ENCODE data around the gene MMP2. TPM values are rescaled to one million over a fixed set of nuclear protein-coding genes. Genes with fewer than 3 reads are reported as not detected.

MMP2 gene
- total RNA-seq, 1 experiment from 2014 or later: 1.5 TPM

- TF ChIP-seq YY1 (IDR thresholded peaks at IDR 0.05; ENCODE audit: extremely low read depth, insufficient replicate concordance, low read depth, low read length): no peak
- TF ChIP-seq ZNF274 (IDR thresholded peaks at IDR 0.05; ENCODE audit: low read depth, low read length): no peak
These were observed 1.2 kb downstream of the MMP2 start (continued) for GRCh38 chr16:55480228-55480655.

- ATAC-seq (no peak), DNase-seq (ENCODE audit: low read depth, low spot score) (no peak)
- Histone ChIP-seq H4K20me1 (ENCODE audit: insufficient read depth) (no peaks in the 10 kb centered on the region), H3K9me3 (ENCODE audit: control insufficient read depth in 1 of 2, insufficient read depth in 1 of 2, low read depth in 1 of 2, low read length in 2 of 2) (no peaks in the 10 kb centered on the region), H3K27me3 (ENCODE audit: insufficient read depth, low read length) (no peaks in the 10 kb centered on the region), H3K27ac (ENCODE audit: low read depth, low read length) (no peak overlapping the region), H3K9ac (ENCODE audit: low read length) (no peak overlapping the region), H3K4me3 (replicated peaks in 1 of 2; ENCODE audit: low read depth in 1 of 2, low read length in 2 of 2) (no peak overlapping the region), H2AFZ (ENCODE audit: low read depth, low read length, poor library complexity, severe bottlenecking) (no peak overlapping the region), H3K4me2 (ENCODE audit: low read length) (no peak overlapping the region), H3K9me2 (ENCODE audit: insufficient read depth) (no peaks in the 10 kb centered on the region), H3K79me2 (ENCODE audit: insufficient read depth, low read length) (no peaks in the 10 kb centered on the region), H3K36me3 (ENCODE audit: control insufficient read depth in 1 of 2, insufficient read depth in 2 of 2, low read length in 2 of 2) (no peaks in the 10 kb centered on the region), H3K4me1 (ENCODE audit: control insufficient read depth in 1 of 2, insufficient read depth in 2 of 2, low read length in 2 of 2) (no peaks in the 10 kb centered on the region)
- BruUV-seq (replicated peaks): no TSS peak
- intact Hi-C loops (cut with micrococcal nuclease): no loop called here
- TF ChIP-seq ELF1 (IDR thresholded peaks at IDR 0.05; ENCODE audit: borderline replicate concordance, low read depth) (no peak), CBX3 (IDR thresholded peaks at IDR 0.05; ENCODE audit: low read depth) (no peak), YY1 (IDR thresholded peaks at IDR 0.05; ENCODE audit: extremely low read depth, insufficient replicate concordance, low read depth, low read length) (no peak), SRF (IDR thresholded peaks at IDR 0.05; ENCODE audit: low read depth) (no peak), SP1 (IDR thresholded peaks at IDR 0.05; ENCODE audit: low read depth) (no peak), ATF3 (IDR thresholded peaks at IDR 0.05) (no peak), JUND (IDR thresholded peaks at IDR 0.05) (no peak), ZBTB33 (IDR thresholded peaks at IDR 0.05; ENCODE audit: extremely low read depth, insufficient replicate concordance, low read length) (no peak), EZH2phosphoT487 (IDR thresholded peaks at IDR 0.05; ENCODE audit: borderline replicate concordance) (no peak), EGR1 (IDR thresholded peaks at IDR 0.05; ENCODE audit: low read depth) (no peak), CEBPB (IDR thresholded peaks at IDR 0.05; ENCODE audit: low read depth) (no peak), RAD21 (IDR thresholded peaks at IDR 0.05; ENCODE audit: low read depth) (no peak), POLR2A (IDR thresholded peaks at IDR 0.05; ENCODE audit: borderline replicate concordance, extremely low read depth, insufficient read depth, insufficient read length) (no peak), ZFX (IDR thresholded peaks at IDR 0.05) (no peak), CTCF (IDR thresholded peaks at IDR 0.05 in 2 of 3, conservative IDR thresholded peaks at IDR 0.05 in 1 of 3; ENCODE audit: borderline replicate concordance in 1 of 3, insufficient read depth in 1 of 3, low read depth in 2 of 3, low read length in 2 of 3) (no peak)
- ChIA-PET CTCF (no interaction called here), POLR2A (no interaction called here), RAD21 (ENCODE audit: low non-redundant PET in 1 of 2, low total read pairs in 2 of 2, uncharacterized antibody in 2 of 2, unreplicated experiment in 2 of 2) (no interaction called here)
These were observed 2.0 kb downstream of the MMP2 start for GRCh38 chr16:55481023-55481422.
